ENCODE results near the gene ZNF705A.
"Not testable (repeated sequence)": the region's sequence is repeated elsewhere in the genome, so short reads cannot be mapped to it uniquely, and the experiment has no call there.

The ZNF705A gene

GRCh38 chr12:8156845-8157244 lies at the start of gene ZNF705A:
TSS of gene ZNF705A (plus strand) at chr12:8157015. CDS start at chr12:8172626, 15,611 bp downstream.
- no peak for DNase-seq

- peak; percentile 62 to 65 for DNase-seq
Observed at GRCh38 chr12:8108808-8109398, 47.9 kb upstream of the ZNF705A start.

- not testable (repeated sequence) for DNase-seq
Observed at GRCh38 chr12:8113117-8113516, 43.7 kb upstream of the ZNF705A start.

- no peak for DNase-seq
Observed at GRCh38 chr12:8120072-8120713, 36.6 kb upstream of the ZNF705A start.

- DNase-seq, result no peak
Observed at GRCh38 chr12:8123124-8123912, 33.5 kb upstream of the ZNF705A start, which contains the start of gene CLEC4A. TSS of gene CLEC4A (plus strand) at chr12:8123617. CDS start at chr12:8123879, 262 bp downstream.

GRCh38 chr12:8127138-8127537 lies 29.7 kb upstream of the ZNF705A start:
- DNase-seq, result no peak

GRCh38 chr12:8133636-8134397 lies 23.0 kb upstream of the ZNF705A start:
- not testable (repeated sequence) for DNase-seq

GRCh38 chr12:8134398-8134930 lies 22.4 kb upstream of the ZNF705A start:
- DNase-seq, result not testable (repeated sequence)

- DNase-seq, result not testable (repeated sequence)
Observed at GRCh38 chr12:8141647-8142046, 15.2 kb upstream of the ZNF705A start.

GRCh38 chr12:8143261-8143660 lies 13.6 kb upstream of the ZNF705A start:
- no peak for DNase-seq

GRCh38 chr12:8145754-8146441 lies 10.9 kb upstream of the ZNF705A start:
- DNase-seq, result no peak

GRCh38 chr12:8146442-8146771 lies 10.4 kb upstream of the ZNF705A start:
- no peak for DNase-seq

GRCh38 chr12:8154526-8154925 lies 2.3 kb upstream of the ZNF705A start:
- no peak for DNase-seq

- DNase-seq, result no peak
Observed at GRCh38 chr12:8156416-8156815, 399 bp upstream of the ZNF705A start.

GRCh38 chr12:8157484-8158198 lies 826 bp downstream of the ZNF705A start:
- DNase-seq, result no peak

- not testable (repeated sequence) for DNase-seq
Observed at GRCh38 chr12:8172911-8173310, 16.1 kb downstream of the ZNF705A start.

GRCh38 chr12:8179989-8180585 lies 23.3 kb downstream of the ZNF705A start:
- DNase-seq, result peak; percentile 25 to 30

GRCh38 chr12:8181271-8181670 lies 24.5 kb downstream of the ZNF705A start:
- DNase-seq, result not testable (repeated sequence)

- DNase-seq, result not testable (repeated sequence)
Observed at GRCh38 chr12:8182923-8183322, 26.1 kb downstream of the ZNF705A start.

- DNase-seq, result not testable (repeated sequence)
Observed at GRCh38 chr12:8183346-8183745, 26.5 kb downstream of the ZNF705A start.

GRCh38 chr12:8184206-8184605 lies 27.4 kb downstream of the ZNF705A start:
- not testable (repeated sequence) for DNase-seq
